Measurements from ENCODE around the gene WIF1. TPM values are rescaled to one million over a fixed set of nuclear protein-coding genes. Genes with fewer than 3 reads are reported as not detected.

Gene WIF1
- total and polyA plus RNA-seq, 8 donors: 0.10 to 11.1 (median 3.6) TPM; not detected in 3

GRCh38 chr12:65014504-65015271, 106.4 kb downstream of the WIF1 start:
- Histone ChIP-seq H3K4me1 (no peaks in the 10 kb centered on the region), H3K9me3 (no peaks in the 10 kb centered on the region), H3K27ac (no peak overlapping the region), H3K4me3 (no peak overlapping the region), H3K36me3 (no peaks in the 10 kb centered on the region), H3K27me3 (peaks cover 0 to 5% (median 0%) of the 10 kb centered on the region in 3 donors)
- TF ChIP-seq CTCF (IDR thresholded peaks at IDR 0.05) (no peak), POLR2AphosphoS5 (IDR thresholded peaks at IDR 0.05) (no peak), POLR2A (IDR thresholded peaks at IDR 0.05) (no peak), EP300 (IDR thresholded peaks at IDR 0.05) (no peak)
- peak in 1 of 2 donors; percentile 9 for DNase-seq
- intact Hi-C loops (cut with DNase I; ENCODE audit: low total_unique reads): no loop called here
- 61 to 71% (median 62%) methylated on average over 9 of the region's 9 CpGs for WGBS, 5 donors

GRCh38 chr12:65010437-65010836, 110.7 kb downstream of the WIF1 start:
- H3K4me1 ChIP-seq: no peaks in the 10 kb centered on the region
- no peaks in the 10 kb centered on the region for H3K36me3 ChIP-seq
- peaks cover 0 to 5% (median 0%) of the 10 kb centered on the region in 3 donors for H3K27me3 ChIP-seq
- no peak for DNase-seq
- intact Hi-C loops (cut with DNase I; ENCODE audit: low total_unique reads): no loop called here
- no peak for TF ChIP-seq POLR2A (IDR thresholded peaks at IDR 0.05)
- TF ChIP-seq POLR2AphosphoS5 (IDR thresholded peaks at IDR 0.05): no peak
- TF ChIP-seq CTCF (IDR thresholded peaks at IDR 0.05): no peak
- TF ChIP-seq EP300 (IDR thresholded peaks at IDR 0.05): no peak
- H3K4me3 ChIP-seq: no peak overlapping the region
- H3K27ac ChIP-seq: no peak overlapping the region
- no peaks in the 10 kb centered on the region for H3K9me3 ChIP-seq
- 71 to 89% (median 79%) methylated on average over 2 of the region's 2 CpGs for WGBS, 5 donors

GRCh38 chr12:65005716-65006115, 115.4 kb downstream of the WIF1 start:
- Histone ChIP-seq H3K36me3 (no peaks in the 10 kb centered on the region), H3K9me3 (no peaks in the 10 kb centered on the region), H3K27me3 (no peaks in the 10 kb centered on the region), H3K27ac (no peak overlapping the region), H3K4me3 (no peak overlapping the region), H3K4me1 (no peaks in the 10 kb centered on the region)
- no peak for DNase-seq
- 93 to 98% (median 94%) methylated on average over 2 of the region's 2 CpGs for WGBS, 5 donors
- intact Hi-C loops (cut with DNase I; ENCODE audit: low total_unique reads): no loop called here
- TF ChIP-seq POLR2A (IDR thresholded peaks at IDR 0.05) (no peak), CTCF (IDR thresholded peaks at IDR 0.05) (no peak)

- no peak for DNase-seq
- no peak overlapping the region for H3K27ac ChIP-seq
Observed at GRCh38 chr12:65004270-65004669, 116.8 kb downstream of the WIF1 start.

More at GRCh38 chr12:65004270-65004669, 116.8 kb downstream of the WIF1 start:
- no peaks in the 10 kb centered on the region for H3K36me3 ChIP-seq
- H3K4me1 ChIP-seq: peaks cover 0 to under 1% (median under 1%) of the 10 kb centered on the region in 4 donors
- WGBS, 5 donors: 69 to 91% (median 84%) methylated on average over 1 of the region's 1 CpG
- H3K4me3 ChIP-seq: no peak overlapping the region
- H3K9me3 ChIP-seq: no peaks in the 10 kb centered on the region
- H3K27me3 ChIP-seq: no peaks in the 10 kb centered on the region
- intact Hi-C loops (cut with DNase I; ENCODE audit: low total_unique reads): no loop called here
- TF ChIP-seq POLR2A (IDR thresholded peaks at IDR 0.05) (no peak), POLR2AphosphoS5 (IDR thresholded peaks at IDR 0.05) (no peak), CTCF (IDR thresholded peaks at IDR 0.05) (no peak), EP300 (IDR thresholded peaks at IDR 0.05) (no peak)

Small RNA genes lying within 50 kb of the gene (small RNA-seq; reads per million reads assigned to genes)
- gene RNU6-166P: 0 reads per million in 4 donors

Other genes starting within 250 kb of the WIF1 start
- 100 to 1,000 TPM in 1 of 5 donors, 10 to 100 TPM in 4; 10.5 to 230 (median 31.2) TPM for gene LEMD3, start 48.3 kb upstream of the WIF1 start, total RNA-seq
- gene LEMD3, start 48.3 kb upstream of the WIF1 start, polyA plus RNA-seq: 1 to 10 TPM; 2.7 to 5.8 (median 3.9) TPM
- gene MSRB3, start 157.4 kb upstream of the WIF1 start, total RNA-seq: 100 to 1,000 TPM in 1 of 5 donors, 10 to 100 TPM in 4; 10.7 to 142 (median 75.3) TPM
- gene MSRB3, start 157.4 kb upstream of the WIF1 start, polyA plus RNA-seq: 10 to 100 TPM; 16.2 to 26.4 (median 17.9) TPM

All from stomach (tissue), 9 donors.